Upper lobe of left lung (tissue), 6 donors: ENCODE results near the gene FAM174C. TPM values are rescaled to one million over a fixed set of nuclear protein-coding genes. Genes with fewer than 3 reads are reported as not detected.
A peak's percentile ranks its signal among the peaks of the same experiment; 100 is the strongest.

Experiments
- ATAC-seq, 2 donors: fragments of 200-7000 bp; cut with Tn5 transposase; one replicate each; pipeline ENCODE4 v1.9.1; 2022; ENCODE audit warnings: mild to moderate bottlenecking in 2 of 2, moderate library complexity in 2 of 2; ENCODE audit not compliant: low FRiP score in 2 of 2
- DNase-seq, 2 donors: peaks; one replicate each; pipeline ENCODE4 v3.0.0-alpha.2; 2019 to 2020
- H3K27ac ChIP-seq, 4 donors: fragments of 200-600 bp; sonication (generic); one replicate each; pipeline ENCODE4 v1.5.1; 2016 to 2019
- H3K27me3 ChIP-seq, 4 donors: fragments of 200-600 bp; sonication (generic); one replicate each; pipeline ENCODE4 v1.5.1; 2017 to 2019
- H3K36me3 ChIP-seq, 4 donors: fragments of 200-600 bp; sonication (generic); one replicate each; pipeline ENCODE4 v1.5.1; 2016 to 2019
- H3K4me1 ChIP-seq, 4 donors: fragments of 200-600 bp; sonication (generic); one replicate each; pipeline ENCODE4 v1.5.1; 2018 to 2019
- H3K4me3 ChIP-seq, 4 donors: fragments of 200-600 bp; sonication (generic); one replicate each; pipeline ENCODE4 v1.5.1; 2017 to 2019; ENCODE audit warnings: mild to moderate bottlenecking in 2 of 4, moderate library complexity in 1 of 4
- H3K9me3 ChIP-seq, 4 donors: fragments of 200-600 bp; sonication (generic); one replicate each; pipeline ENCODE4 v1.5.1; 2018 to 2019
- EP300 ChIP-seq, 4 donors: sonication (generic); formaldehyde crosslinking; IDR thresholded peaks; one replicate each; pipeline ENCODE4 v1.5.1; 2017; ENCODE audit warnings: antibody characterized with exemption in 4 of 4, control low read depth in 2 of 4
- POLR2A ChIP-seq, 4 donors: fragments of 450-650 bp; IDR thresholded peaks; one replicate each; pipeline ENCODE4 v1.5.1; 2016 to 2017; ENCODE audit warnings: antibody characterized with exemption in 4 of 4, mild to moderate bottlenecking in 2 of 4
- POLR2AphosphoS5 ChIP-seq, 2 donors: sonication (generic); formaldehyde crosslinking; IDR thresholded peaks; one replicate each; pipeline ENCODE4 v1.5.1; 2017; ENCODE audit warnings: antibody characterized with exemption in 2 of 2
- WGBS, 2 donors: methylation state at CpG; one replicate each; pipeline ENCODE4 v1.1.5; 2017 to 2018; 5-methylcytosine and 5-hydroxymethylcytosine counted together
- total RNA-seq, 6 donors: library from RNA; depleted of rRNA in 4 of 6; stranded (reverse); fragments of >200 nt in 4 of 6; gene quantifications; one replicate each; pipeline versions ENCODE4 v1.1.0 to v1.2.1, GENCODE V29; 2016 to 2021
- TF ChIP-seq, protein P1 (sequence below), 6 experiments: fragments of 450-650 bp in 4 of 6; fragments of 200-600 bp in 2 of 6; sonication (generic) in 2 of 6; IDR thresholded peaks; one replicate each; pipeline ENCODE4 v1.5.1; 2016 to 2019; ENCODE audit warnings: antibody characterized with exemption in 6 of 6
- donor health status: DM: no; HTN: no; CAD: no; lungs with moderate emphysema.
- donor health status: DM: no; HTN: yes; CAD: no; lungs with severe emphysema.

Gene FAM174C
- total RNA-seq, 6 donors from 2014 or later = 43.0 to 85.3 (median 59.6) TPM

DNA sequence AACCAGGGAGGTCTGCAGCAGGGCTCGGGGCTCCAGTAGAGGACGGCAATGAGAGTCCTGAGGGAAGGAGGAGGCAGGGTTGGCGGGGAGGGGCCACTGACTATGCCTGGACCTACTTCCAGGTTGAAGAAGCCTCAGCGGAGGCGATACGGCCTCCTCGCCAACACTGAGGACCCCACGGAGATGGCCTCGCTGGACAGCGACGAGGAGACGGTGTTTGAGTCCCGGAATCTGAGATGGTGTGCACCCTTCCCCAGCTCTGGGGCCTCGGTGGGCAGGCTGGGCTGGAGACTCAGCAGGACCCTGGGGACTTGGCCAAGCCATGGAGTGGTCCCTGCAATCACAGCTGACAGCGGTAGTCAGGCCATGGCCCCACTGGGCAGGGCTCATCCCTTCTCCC, 1.7 kb downstream of the FAM174C start:
- no peaks in the 10 kb centered on the region for H3K27me3 ChIP-seq
- H3K9me3 ChIP-seq = no peaks in the 10 kb centered on the region
- H3K27ac ChIP-seq = no peak overlapping the region
- H3K36me3 ChIP-seq = peaks cover 30 to 48% (median 41%) of the 10 kb centered on the region in 4 donors
- ATAC-seq (no peak), DNase-seq (peak in 1 of 2 donors; percentile 53)
- TF ChIP-seq POLR2AphosphoS5 (IDR thresholded peaks at IDR 0.05) (no peak), EP300 (IDR thresholded peaks at IDR 0.05) (no peak), POLR2A (IDR thresholded peaks at IDR 0.05) (no peak)
- TF ChIP-seq, protein P1, sequence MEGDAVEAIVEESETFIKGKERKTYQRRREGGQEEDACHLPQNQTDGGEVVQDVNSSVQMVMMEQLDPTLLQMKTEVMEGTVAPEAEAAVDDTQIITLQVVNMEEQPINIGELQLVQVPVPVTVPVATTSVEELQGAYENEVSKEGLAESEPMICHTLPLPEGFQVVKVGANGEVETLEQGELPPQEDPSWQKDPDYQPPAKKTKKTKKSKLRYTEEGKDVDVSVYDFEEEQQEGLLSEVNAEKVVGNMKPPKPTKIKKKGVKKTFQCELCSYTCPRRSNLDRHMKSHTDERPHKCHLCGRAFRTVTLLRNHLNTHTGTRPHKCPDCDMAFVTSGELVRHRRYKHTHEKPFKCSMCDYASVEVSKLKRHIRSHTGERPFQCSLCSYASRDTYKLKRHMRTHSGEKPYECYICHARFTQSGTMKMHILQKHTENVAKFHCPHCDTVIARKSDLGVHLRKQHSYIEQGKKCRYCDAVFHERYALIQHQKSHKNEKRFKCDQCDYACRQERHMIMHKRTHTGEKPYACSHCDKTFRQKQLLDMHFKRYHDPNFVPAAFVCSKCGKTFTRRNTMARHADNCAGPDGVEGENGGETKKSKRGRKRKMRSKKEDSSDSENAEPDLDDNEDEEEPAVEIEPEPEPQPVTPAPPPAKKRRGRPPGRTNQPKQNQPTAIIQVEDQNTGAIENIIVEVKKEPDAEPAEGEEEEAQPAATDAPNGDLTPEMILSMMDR (IDR thresholded peaks at IDR 0.05) = no peak
- no peak overlapping the region for H3K4me3 ChIP-seq
- H3K4me1 ChIP-seq = peaks cover 41 to 49% (median 41%) of the 10 kb centered on the region in 4 donors
- 92 to 94% methylated on average over 15 of the region's 15 CpGs for WGBS, 2 donors

GRCh38 chr19:1278074-1278473, 2.7 kb downstream of the FAM174C start:
- Histone ChIP-seq H3K27ac (no peak overlapping the region), H3K9me3 (no peaks in the 10 kb centered on the region), H3K27me3 (peaks cover 0 to under 1% (median 0%) of the 10 kb centered on the region in 4 donors), H3K4me3 (no peak overlapping the region), H3K36me3 (peaks cover 20 to 37% (median 31%) of the 10 kb centered on the region in 4 donors), H3K4me1 (peaks cover 30 to 39% (median 31%) of the 10 kb centered on the region in 4 donors)
- WGBS, 2 donors = 82 to 84% methylated on average over 5 to 12 of the region's 12 CpGs
- ATAC-seq = no peak
- TF ChIP-seq, protein P1 (IDR thresholded peaks at IDR 0.05) = no peak
- TF ChIP-seq POLR2AphosphoS5 (IDR thresholded peaks at IDR 0.05) (no peak), POLR2A (IDR thresholded peaks at IDR 0.05) (no peak), EP300 (IDR thresholded peaks at IDR 0.05) (no peak)
- DNase-seq = peak in 1 of 2 donors; percentile 70

GRCh38 chr19:1278713-1279660, 3.7 kb downstream of the FAM174C start:
- H3K27ac ChIP-seq = no peak overlapping the region
- H3K9me3 ChIP-seq = no peaks in the 10 kb centered on the region
- no peak overlapping the region for H3K4me3 ChIP-seq
- DNase-seq = peak in 1 of 2 donors; percentile 63
- H3K4me1 ChIP-seq = peaks cover 21 to 30% (median 22%) of the 10 kb centered on the region in 4 donors
- peaks cover 0 to 10% (median 2%) of the 10 kb centered on the region in 4 donors for H3K27me3 ChIP-seq
- peaks cover 13 to 28% (median 21%) of the 10 kb centered on the region in 4 donors for H3K36me3 ChIP-seq
- no peak for ATAC-seq
- TF ChIP-seq, protein P1 (IDR thresholded peaks at IDR 0.05) = no peak
- no peak for TF ChIP-seq POLR2A (IDR thresholded peaks at IDR 0.05)
- no peak for TF ChIP-seq POLR2AphosphoS5 (IDR thresholded peaks at IDR 0.05)
- no peak for TF ChIP-seq EP300 (IDR thresholded peaks at IDR 0.05)
- 91 to 97% methylated on average over 13 to 25 of the region's 25 CpGs for WGBS, 2 donors

DNA sequence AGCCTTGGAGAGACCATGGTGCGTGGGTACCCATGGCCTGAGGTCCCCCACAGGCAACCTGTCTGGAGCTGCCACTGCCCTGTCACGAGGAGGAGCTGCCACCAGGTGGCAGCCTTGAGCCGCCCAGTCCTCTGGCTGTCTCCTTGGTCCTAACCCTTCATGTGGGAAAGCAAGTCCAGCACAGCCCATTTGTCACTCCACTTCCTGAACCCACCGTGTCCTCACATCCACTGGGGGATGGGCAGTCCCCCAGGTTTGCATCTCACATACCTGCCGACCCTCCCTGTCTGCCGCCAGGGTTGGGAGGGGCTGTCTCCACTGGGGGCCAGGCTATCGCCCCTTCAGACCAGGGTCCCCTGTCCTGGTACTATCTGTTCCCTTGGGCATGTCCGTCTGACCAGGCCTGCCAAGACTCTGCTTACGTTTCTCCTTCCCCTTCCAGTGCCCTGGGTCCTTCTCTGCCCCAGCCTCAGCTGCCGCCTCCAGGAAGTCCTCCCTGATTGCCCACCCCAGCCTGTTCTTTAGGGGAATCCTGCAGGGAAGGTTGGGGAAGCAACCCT, 4.5 kb downstream of the FAM174C start:
- peaks cover 5 to 20% (median 13%) of the 10 kb centered on the region in 4 donors for H3K36me3 ChIP-seq
- peaks cover 0 to 18% (median 4%) of the 10 kb centered on the region in 4 donors for H3K27me3 ChIP-seq
- DNase-seq (peak; percentile 83 to 94), ATAC-seq (peak; percentile 61)
- H3K27ac ChIP-seq = no peak overlapping the region
- H3K4me3 ChIP-seq = no peak overlapping the region
- H3K9me3 ChIP-seq = no peaks in the 10 kb centered on the region
- peaks cover 13 to 21% (median 14%) of the 10 kb centered on the region in 4 donors for H3K4me1 ChIP-seq
- no peak for TF ChIP-seq EP300 (IDR thresholded peaks at IDR 0.05)
- TF ChIP-seq, protein P1 (IDR thresholded peaks at IDR 0.05) = peak; percentile 89 to 94 (median 90)
- TF ChIP-seq POLR2A (IDR thresholded peaks at IDR 0.05) = peak in 1 of 4 donors; percentile 12
- 38 to 48% methylated on average over 7 to 9 of the region's 10 CpGs for WGBS, 2 donors
